Measurements from ENCODE around the gene NANOGP8.
A peak's percentile ranks its signal among the peaks of the same experiment; 100 is the strongest.
"Not testable (repeated sequence)": the region's sequence is repeated elsewhere in the genome, so short reads cannot be mapped to it uniquely, and the experiment has no call there.

NANOGP8 gene

DNA sequence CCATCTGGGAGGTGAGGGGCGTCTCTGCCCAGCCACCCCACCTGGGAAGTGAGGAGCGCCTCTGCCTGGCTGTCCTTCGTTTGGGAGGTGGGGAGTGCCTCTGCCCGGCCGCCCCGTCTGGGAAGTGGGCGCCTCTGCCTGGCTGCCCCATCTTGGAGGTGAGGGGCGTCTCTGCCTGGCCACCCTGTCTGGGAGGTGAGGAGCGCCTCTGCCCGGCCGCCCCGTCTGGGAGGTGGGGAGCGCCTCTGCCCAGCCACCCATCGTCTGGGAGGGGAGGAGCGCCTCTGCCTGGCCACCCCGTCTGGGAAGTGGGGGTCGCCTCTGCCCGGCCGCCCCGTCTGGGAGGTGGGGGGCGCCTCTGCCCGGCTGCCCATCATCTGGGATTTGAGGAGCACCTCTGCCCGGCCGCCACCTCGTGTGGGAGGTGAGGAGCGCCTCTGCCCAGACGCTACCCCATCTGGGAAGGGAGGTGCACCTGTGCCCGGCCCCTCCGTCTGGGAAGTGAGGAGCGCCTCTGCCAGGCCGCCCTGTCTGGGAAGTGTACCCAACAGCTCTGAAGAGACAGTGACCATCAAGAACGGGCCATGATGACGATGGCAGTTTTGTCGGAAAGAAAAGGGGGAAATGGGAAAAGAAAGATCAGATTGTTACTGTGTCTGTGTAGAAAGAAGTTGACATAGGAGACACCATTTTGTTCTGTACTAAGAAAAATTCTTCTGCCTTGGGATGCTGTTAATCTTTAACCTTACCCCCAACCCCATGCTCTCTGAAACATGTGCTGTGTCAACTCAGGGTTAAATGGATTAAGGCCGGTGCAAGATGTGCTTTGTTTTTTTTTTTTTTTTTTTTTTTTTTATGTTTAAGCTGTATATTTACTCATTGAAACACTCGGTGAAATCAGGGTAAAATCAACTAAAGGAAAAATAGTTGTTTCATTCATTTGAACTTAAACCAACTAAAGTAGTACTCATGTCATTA lies 2.4 kb downstream of the NANOGP8 start:
- H3K27me3 Mint-ChIP-seq, H3K9me3 Mint-ChIP-seq, CTCF ChIA-PET, H3K27ac Mint-ChIP-seq, H3K36me3 Mint-ChIP-seq, H3K4me3 Mint-ChIP-seq, DNase-seq, H3K4me1 Mint-ChIP-seq: not testable (repeated sequence)

DNA sequence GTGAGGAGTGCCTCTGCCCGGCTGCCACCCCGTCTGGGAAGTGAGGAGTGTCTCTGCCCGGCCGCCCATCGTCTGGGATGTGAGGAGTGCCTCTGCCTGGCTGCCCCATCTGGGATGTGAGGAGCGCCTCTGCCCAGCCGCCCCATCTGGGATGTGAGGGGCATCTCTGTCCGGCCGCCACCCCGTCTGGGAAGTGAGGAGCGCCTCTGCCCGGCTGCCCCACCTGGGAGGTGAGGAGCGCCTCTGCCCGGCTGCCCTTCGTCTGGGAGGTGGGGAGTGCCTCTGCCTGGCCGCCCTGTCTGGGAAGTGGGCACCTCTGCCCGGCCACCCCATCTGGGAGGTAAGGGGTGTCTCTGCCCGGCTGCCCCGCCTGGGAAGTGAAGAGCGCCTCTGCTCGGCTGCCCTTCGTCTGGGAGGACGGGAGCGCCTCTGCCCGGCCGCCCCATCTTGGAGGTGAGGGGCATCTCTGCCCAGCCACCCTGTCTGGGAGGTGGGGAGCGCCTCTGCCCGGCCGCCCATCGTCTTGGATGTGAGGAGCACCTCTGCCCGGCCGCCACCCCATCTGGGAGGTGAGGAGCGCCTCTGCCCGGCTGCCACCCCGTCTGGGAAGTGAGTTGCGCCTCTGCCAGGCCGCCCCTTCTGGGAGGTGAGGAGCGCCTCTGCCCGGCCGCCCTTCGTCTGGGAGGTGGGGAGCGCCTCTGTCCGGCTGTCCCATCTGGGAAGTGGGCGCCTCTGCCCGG lies 3.3 kb downstream of the NANOGP8 start:
- CTCF ChIA-PET, H3K36me3 Mint-ChIP-seq, H3K27ac Mint-ChIP-seq, H3K4me3 Mint-ChIP-seq, DNase-seq, H3K27me3 Mint-ChIP-seq, H3K9me3 Mint-ChIP-seq, H3K4me1 Mint-ChIP-seq: not testable (repeated sequence)

DNA sequence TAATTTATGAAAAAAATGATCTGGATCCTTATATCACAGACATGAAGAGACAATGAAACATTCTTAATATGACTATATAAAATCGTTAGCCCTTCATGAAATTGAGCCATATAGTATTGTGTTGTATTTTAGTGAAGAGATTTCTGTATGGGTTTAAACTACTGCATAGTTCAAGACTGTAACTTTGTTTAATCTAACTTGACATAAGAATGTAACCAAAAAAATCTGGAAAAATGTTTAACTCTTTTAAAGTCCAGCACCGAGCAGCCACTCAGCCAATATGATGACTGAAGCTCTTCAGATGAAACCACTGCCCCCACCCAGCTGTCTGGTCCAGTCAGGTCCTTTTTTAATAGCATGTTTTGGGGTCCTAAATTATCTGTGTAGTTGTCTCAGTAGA lies 4.9 kb downstream of the NANOGP8 start:
- no peak overlapping the region for H3K4me3 Mint-ChIP-seq
- no peaks in the 10 kb centered on the region for H3K27me3 Mint-ChIP-seq
- H3K36me3 Mint-ChIP-seq: no peaks in the 10 kb centered on the region
- CTCF ChIA-PET: interaction anchor here (1.0 to 2.7 kb wide), 3 partner anchors 9 to 364 kb away, joined by 3 to 7 read pairs (median 6); no protein-coding TSS in a partner anchor
- no peaks in the 10 kb centered on the region for H3K4me1 Mint-ChIP-seq
- H3K27ac Mint-ChIP-seq: no peak overlapping the region
- H3K9me3 Mint-ChIP-seq: no peaks in the 10 kb centered on the region
- no peak for DNase-seq

DNA sequence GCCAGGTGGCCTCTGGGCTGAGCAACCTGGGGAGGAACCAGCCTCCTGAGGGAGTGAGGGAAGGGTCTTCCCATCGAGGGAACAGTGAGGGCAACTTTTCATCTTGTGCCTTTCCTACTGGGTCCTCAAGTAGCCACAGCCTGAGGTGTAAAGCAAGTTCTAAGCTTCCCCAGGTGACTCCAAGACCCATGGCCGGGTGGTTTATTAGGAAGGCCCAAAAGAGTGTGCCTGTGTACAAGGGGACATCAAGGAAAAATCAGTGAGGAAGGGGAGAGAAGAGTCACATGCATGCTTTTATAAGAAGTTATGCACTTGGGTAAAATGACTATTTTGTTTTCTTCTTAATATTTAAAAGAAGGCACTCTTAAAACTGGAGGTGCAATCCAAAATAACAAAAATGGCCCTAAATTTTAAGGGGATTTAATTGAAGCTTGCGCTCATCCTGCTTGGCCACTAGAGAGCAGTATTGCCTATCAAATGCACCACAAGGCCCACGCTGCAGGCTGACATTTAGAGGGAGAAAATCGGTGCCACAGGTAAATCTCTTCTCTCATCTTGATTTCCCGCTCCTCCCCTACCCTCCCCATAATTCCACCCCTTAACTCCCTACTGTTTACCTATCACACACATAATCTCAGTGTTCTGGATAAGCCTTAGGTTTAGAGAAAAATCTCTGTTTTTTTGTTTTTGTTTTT lies 6.7 kb downstream of the NANOGP8 start:
- Mint-ChIP-seq H3K4me1 (no peaks in the 10 kb centered on the region), H3K4me3 (no peak overlapping the region), H3K36me3 (no peaks in the 10 kb centered on the region), H3K9me3 (no peaks in the 10 kb centered on the region), H3K27ac (no peak overlapping the region), H3K27me3 (no peaks in the 10 kb centered on the region)
- CTCF ChIA-PET: interaction anchor here (0.7 to 3.9 kb wide), 5 partner anchors 11 to 367 kb away, joined by 3 to 40 read pairs (median 3); no protein-coding TSS in a partner anchor
- DNase-seq: peak; percentile 48

DNA sequence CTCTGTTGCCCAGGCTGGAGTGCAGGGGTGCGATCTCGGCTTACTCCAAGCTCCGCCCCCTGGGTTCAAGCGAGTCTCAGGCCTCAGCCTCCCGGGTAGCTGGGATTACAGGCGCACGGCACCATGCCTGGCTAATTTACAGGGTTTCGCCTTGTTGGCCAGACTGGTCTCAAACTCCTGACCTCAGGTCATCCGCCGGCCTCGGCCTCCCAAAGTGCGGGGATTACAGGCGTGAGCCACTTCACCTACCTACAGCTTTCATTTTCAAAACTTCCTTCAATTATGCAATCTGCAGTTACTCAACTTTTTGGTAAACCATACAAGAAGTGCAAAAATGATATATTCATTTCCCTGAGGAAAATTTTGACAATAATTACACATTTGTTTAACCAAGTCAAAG lies 14.0 kb downstream of the NANOGP8 start:
- CTCF ChIA-PET: no interaction called here
- H3K27ac Mint-ChIP-seq: no peak overlapping the region

DNA sequence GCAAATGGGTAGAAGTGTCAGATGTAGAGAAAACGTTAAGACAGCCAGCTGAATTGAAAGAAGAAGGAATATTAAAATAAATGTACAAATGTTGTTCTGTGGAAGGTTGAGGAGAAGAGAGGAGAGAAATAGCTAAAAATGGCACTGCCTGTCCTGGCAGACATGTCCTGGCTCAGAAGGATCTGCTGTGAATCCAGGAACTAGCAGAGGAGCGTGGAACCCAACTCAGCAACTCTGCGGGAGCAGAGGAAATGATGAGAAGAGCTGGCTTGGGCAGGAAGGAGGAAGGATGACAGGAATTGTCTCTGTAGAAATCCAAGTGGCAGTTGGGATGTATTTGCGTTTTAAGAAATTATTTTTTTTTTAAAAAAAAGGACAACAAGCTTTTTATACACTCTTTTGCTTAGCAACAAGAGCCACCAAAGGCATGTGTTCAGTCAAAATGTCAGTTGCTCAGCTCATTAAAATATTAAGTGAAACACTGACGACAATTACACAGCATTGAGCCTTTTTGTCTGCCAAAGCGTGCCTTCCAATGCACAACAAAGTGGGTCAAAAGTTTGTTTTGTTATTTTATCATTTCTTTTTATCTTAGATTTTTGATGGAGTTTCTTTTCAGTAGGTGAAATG lies 16.1 kb downstream of the NANOGP8 start:
- H3K36me3 Mint-ChIP-seq: no peaks in the 10 kb centered on the region
- H3K27ac Mint-ChIP-seq: no peak overlapping the region
- H3K4me3 Mint-ChIP-seq: no peak overlapping the region
- DNase-seq: no peak
- H3K9me3 Mint-ChIP-seq: no peaks in the 10 kb centered on the region
- H3K4me1 Mint-ChIP-seq: no peaks in the 10 kb centered on the region
- CTCF ChIA-PET: no interaction called here
- no peaks in the 10 kb centered on the region for H3K27me3 Mint-ChIP-seq

More for the DNA sequence above, 14.0 kb downstream of the NANOGP8 start:
- no peaks in the 10 kb centered on the region for H3K27me3 Mint-ChIP-seq
- H3K4me3 Mint-ChIP-seq: no peak overlapping the region
- no peak for DNase-seq
- H3K4me1 Mint-ChIP-seq: no peaks in the 10 kb centered on the region
- no peaks in the 10 kb centered on the region for H3K36me3 Mint-ChIP-seq
- H3K9me3 Mint-ChIP-seq: no peaks in the 10 kb centered on the region

DNA sequence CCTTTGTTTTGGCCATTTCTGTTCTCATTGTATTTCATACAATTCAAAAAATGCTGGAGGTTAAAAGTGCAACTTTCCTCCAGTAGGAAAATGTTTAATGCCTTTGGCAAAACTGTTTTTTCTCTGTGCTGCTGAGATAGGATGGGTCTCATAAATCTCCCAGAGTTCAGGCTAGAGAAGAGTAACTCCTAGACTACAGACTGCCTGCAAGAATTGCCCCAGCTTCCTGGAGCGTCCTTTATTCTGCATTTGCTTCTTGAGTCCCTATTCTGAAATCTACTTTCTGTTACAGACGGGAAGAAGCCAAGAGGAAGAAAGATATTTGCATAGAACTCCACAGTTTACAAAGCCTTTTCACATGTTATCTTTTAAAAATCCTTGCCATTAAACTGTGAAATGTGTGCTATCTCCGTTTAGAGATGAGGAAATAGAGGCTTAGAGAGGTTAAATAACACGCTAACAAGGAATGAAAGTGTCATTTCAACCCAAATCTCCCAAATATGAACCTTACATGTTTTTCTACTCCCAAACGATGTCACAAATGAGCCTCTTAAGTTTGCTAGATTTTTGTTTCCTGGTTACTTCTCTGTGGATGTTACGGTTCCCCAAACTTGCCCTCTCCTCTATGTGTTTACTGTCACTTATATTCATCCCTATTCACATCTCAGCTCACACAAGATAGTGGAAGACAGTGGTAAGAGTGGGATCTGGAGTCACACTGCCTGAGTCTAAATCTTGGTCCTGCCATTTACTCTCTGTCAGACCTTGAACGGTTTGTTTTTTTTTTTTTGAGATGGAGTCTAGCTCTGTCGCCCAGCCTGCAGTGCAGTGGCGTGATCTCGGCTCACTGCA lies 17.4 kb downstream of the NANOGP8 start:
- CTCF ChIA-PET: interaction anchor here (0.8 kb wide), 1 partner anchor 377 kb away, joined by 3 read pairs; no protein-coding TSS in a partner anchor
- Mint-ChIP-seq H3K4me1 (no peaks in the 10 kb centered on the region), H3K9me3 (no peaks in the 10 kb centered on the region), H3K27ac (no peak overlapping the region), H3K4me3 (no peak overlapping the region), H3K27me3 (no peaks in the 10 kb centered on the region), H3K36me3 (no peaks in the 10 kb centered on the region)
- DNase-seq: no peak

DNA sequence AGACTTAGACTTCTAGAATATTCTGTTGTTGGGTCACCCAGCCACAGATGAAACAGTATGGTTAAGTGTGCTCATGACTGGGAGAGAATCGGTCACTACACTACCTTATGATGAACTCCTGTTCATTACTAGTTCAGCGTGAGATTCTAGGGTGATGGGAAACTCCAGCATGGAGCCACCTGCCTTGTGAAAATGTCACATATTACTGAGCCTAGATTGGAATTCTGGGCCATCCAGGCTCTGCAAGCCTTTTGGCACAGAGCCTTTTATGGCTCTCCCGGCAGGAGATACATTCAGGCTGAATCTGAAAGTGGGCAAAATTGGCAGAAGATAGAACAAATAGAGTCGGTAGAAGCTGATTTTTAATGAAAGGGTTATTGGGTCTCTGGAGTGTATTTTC lies 19.0 kb downstream of the NANOGP8 start:
- DNase-seq: no peak
- H3K27me3 Mint-ChIP-seq: no peaks in the 10 kb centered on the region
- H3K4me3 Mint-ChIP-seq: no peak overlapping the region
- H3K4me1 Mint-ChIP-seq: no peaks in the 10 kb centered on the region
- H3K36me3 Mint-ChIP-seq: no peaks in the 10 kb centered on the region
- no peaks in the 10 kb centered on the region for H3K9me3 Mint-ChIP-seq
- CTCF ChIA-PET: no interaction called here
- no peak overlapping the region for H3K27ac Mint-ChIP-seq

DNA sequence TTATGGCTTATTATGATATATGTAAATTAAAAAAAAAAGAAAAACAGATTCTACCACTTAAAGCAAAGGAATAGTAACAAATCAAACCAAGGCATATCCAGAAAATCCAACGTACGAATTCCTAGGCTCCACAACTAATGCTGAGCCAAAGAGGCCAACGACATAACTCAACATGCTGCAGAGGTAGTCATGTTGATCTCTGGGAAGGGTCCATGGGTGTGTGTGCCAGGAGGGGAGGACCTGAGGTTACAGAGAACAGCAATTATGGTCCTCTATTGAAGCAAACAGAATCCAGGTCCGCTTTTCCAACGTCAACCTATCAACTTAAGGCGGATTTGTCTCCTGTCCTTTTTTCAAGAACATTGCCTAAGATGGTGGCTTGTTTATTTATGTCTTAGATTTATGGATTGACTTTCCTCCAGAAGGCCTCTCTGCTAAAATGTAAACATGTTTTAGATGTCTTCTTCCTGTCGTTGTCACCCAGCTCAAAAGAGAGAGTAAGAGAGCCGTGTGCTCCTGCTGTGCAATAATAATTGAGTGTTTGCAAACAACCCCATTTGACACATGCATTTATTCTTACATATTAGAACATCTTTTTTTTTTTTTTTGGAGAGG lies 20.4 kb downstream of the NANOGP8 start:
- Mint-ChIP-seq H3K27ac (no peak overlapping the region), H3K9me3 (no peaks in the 10 kb centered on the region), H3K27me3 (no peaks in the 10 kb centered on the region), H3K4me1 (no peaks in the 10 kb centered on the region), H3K4me3 (no peak overlapping the region), H3K36me3 (no peaks in the 10 kb centered on the region)
- no peak for DNase-seq
- CTCF ChIA-PET: no interaction called here

DNA sequence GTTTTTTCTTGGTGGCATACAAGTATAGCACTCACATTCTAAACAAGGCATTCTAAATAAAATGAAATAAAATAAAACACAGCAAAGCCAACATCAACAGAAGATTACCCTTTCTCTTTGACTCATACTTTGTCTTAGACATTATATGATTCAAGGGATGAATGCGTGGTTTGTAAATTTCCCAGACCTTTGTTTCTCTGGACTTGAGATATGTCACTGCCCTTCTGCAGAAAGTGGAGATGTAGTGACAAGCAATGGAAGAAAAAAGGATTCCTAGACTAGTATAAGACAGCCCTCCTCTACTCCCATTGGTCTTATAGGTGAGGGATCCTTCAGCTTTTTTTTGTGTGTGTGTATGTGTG lies 22.4 kb downstream of the NANOGP8 start:
- H3K4me3 Mint-ChIP-seq: no peak overlapping the region
- CTCF ChIA-PET: no interaction called here

DNA sequence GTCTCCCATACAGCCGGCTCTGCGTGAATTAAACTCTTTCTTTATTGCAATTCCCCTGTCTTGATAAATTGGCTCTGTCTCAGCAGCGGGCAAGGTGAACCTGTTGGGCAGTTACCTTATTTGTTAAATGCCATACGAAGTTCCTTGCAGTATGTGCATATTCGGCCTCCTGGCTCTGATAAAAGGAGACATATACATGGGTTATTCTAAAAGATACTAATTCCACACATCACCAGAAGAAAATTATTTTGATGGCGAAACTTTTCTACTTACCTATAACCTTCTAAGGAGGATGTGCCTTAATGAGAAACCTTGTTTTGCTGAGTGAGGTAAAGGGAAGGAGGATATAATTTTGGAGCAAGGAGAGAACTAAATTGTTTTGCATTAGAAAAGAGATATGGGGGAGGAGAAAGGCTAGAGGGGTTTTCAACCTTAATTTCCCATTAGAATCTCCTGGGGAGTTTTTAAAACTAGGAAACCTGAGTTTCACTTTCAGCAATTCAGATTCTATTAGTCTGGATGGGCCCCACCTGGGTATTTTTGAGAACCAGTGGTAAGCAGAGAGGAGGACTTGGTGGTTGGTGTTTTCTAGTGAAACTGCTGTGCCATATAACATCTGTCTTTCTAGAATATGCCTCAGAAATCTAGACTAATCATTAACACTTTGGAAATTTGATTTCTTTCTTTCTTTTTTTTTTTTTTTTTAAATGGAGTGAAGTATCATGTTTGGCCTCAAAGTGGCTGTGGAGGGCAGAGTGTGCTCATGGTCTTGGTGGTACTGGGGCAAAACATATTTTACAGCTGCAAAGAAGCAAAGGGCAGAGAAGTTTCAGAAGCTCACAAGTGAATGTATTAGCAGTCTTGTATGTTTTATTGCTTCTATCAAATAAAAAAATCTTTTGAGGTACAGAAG lies 23.0 kb downstream of the NANOGP8 start:
- no peaks in the 10 kb centered on the region for H3K27me3 Mint-ChIP-seq
- H3K36me3 Mint-ChIP-seq: no peaks in the 10 kb centered on the region
- H3K4me3 Mint-ChIP-seq: no peak overlapping the region
- no peaks in the 10 kb centered on the region for H3K4me1 Mint-ChIP-seq
- no peak overlapping the region for H3K27ac Mint-ChIP-seq
- H3K9me3 Mint-ChIP-seq: no peaks in the 10 kb centered on the region
- CTCF ChIA-PET: no interaction called here
- DNase-seq: no peak

More for the DNA sequence above, 22.4 kb downstream of the NANOGP8 start:
- no peaks in the 10 kb centered on the region for H3K9me3 Mint-ChIP-seq
- H3K36me3 Mint-ChIP-seq: no peaks in the 10 kb centered on the region
- no peaks in the 10 kb centered on the region for H3K27me3 Mint-ChIP-seq
- no peak overlapping the region for H3K27ac Mint-ChIP-seq
- DNase-seq: no peak
- no peaks in the 10 kb centered on the region for H3K4me1 Mint-ChIP-seq

DNA sequence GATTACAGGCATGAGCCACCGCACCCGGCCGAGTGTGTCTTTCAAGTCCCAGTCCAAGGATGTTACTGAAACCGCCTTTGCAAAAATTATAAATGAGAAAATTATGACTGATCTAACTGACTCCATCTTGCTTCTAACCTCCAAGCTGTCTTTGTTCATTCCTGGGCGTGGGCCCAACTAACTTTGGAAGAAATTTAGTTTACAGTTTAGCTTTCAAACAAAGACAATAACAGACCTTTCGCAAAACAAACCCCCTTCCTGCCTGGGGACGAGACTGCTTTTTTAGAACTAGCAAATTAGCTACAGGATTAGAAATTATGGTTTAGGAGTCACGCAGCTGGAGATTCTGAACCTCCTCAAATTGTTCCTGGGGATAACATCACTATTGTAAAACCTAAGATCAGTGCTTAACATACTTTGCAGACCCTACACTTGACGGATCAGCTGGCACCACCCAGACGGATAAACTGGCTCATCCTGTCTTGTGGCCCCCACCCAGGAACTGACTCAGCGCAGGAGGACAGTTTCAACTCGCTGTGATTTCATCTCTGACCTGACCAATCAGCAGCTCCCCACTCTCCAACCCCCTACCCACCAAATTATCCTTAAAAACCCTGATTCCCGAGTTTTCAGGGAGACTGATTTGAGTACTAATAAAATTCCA lies 23.8 kb downstream of the NANOGP8 start:
- CTCF ChIA-PET: no interaction called here
- DNase-seq: no peak
- Mint-ChIP-seq H3K27ac (no peak overlapping the region), H3K9me3 (no peaks in the 10 kb centered on the region), H3K4me1 (no peaks in the 10 kb centered on the region), H3K4me3 (no peak overlapping the region), H3K36me3 (no peaks in the 10 kb centered on the region), H3K27me3 (no peaks in the 10 kb centered on the region)

All from activated naive CD4-positive, alpha-beta T cell treated with anti-CD3 and anti-CD28 coated beads, Interleukin-2, amount 10 ng/mL, durations not matched to agents 7 days and 5 days (primary cell).